ENCODE results near the gene H1-8. TPM values are rescaled to one million over a fixed set of nuclear protein-coding genes. Genes with fewer than 3 reads are reported as not detected.

Gene H1-8
- total RNA-seq, 1 experiment from 2014 or later: not detected

DNA sequence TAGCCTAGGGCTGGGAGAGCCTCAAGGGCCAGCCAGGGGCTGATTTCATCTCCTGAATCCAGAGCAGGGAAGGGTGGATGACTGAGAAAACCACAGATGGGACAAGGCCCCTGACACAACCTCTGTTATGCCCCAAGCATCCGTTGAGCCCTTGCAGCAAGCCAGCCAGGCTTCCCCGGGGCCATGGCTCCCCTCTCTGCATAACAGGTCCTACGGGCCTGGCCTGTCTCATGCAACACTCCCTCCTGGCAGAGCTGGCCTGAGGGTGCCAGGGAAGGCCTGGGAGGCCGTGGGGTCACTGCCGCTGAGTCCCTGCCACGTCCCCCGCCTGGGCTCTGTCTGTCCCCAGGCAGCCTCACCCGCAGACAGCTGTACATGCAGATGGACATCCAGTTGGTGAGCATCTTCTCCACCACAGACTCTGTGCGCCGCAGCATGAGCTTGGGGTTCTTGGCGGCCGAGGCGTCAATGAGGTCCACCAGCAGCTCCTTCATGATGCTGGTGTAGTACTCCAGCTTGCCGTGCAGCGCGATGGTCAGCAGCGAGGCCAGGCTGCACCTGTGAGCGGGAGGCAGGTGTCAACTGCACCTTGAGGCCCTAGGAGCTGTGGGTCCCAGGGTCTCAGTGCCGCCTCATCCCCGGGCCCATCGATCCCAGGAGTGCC, 22.1 kb downstream of the H1-8 start:
- no peak overlapping the region for H3K4me2 ChIP-seq (ENCODE audit: insufficient read depth, insufficient read length, low read length)
- no peak overlapping the region for H3K18ac ChIP-seq (ENCODE audit: insufficient read length, low read depth, low read length)
- no peaks in the 10 kb centered on the region for H3K4me1 ChIP-seq (ENCODE audit: insufficient read depth, low read length)
- no peak overlapping the region for H4K5ac ChIP-seq (ENCODE audit: insufficient read length, low read depth, low read length)
- H2BK12ac ChIP-seq (ENCODE audit: insufficient read length, low read depth, low read length): no peak overlapping the region
- H3K9ac ChIP-seq (ENCODE audit: extremely low read depth, insufficient read length, low read length): no peak overlapping the region
- peaks cover 0 to 8% (median 0%) of the 10 kb centered on the region in 3 experiments; a peak in 3 of 7 replicates for H3K36me3 Mint-ChIP-seq (ENCODE audit: insufficient read depth in 1 of 3, low read depth in 3 of 3)
- H3K23ac ChIP-seq (ENCODE audit: insufficient read length, low read depth, low read length): no peak overlapping the region
- TF ChIP-seq, protein P1, sequence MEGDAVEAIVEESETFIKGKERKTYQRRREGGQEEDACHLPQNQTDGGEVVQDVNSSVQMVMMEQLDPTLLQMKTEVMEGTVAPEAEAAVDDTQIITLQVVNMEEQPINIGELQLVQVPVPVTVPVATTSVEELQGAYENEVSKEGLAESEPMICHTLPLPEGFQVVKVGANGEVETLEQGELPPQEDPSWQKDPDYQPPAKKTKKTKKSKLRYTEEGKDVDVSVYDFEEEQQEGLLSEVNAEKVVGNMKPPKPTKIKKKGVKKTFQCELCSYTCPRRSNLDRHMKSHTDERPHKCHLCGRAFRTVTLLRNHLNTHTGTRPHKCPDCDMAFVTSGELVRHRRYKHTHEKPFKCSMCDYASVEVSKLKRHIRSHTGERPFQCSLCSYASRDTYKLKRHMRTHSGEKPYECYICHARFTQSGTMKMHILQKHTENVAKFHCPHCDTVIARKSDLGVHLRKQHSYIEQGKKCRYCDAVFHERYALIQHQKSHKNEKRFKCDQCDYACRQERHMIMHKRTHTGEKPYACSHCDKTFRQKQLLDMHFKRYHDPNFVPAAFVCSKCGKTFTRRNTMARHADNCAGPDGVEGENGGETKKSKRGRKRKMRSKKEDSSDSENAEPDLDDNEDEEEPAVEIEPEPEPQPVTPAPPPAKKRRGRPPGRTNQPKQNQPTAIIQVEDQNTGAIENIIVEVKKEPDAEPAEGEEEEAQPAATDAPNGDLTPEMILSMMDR (conservative IDR thresholded peaks at IDR 0.05): no peak
- no peak overlapping the region for H3K4ac ChIP-seq (ENCODE audit: low read depth, low read length)
- no peaks in the 10 kb centered on the region for H3K27me3 ChIP-seq (ENCODE audit: insufficient read depth, low read length)
- no peak overlapping the region for H2AK5ac ChIP-seq (ENCODE audit: insufficient read length, low read length)
- no peaks in the 10 kb centered on the region for H3K9me3 Mint-ChIP-seq
- no peak overlapping the region for H3K4me3 Mint-ChIP-seq
- H3K4me1 Mint-ChIP-seq: peaks cover 5 to 8% of the 10 kb centered on the region in 2 experiments
- peak overlapping the region; percentile 52 to 94 (median 85); a peak in 3 of 7 replicates for H3K27ac Mint-ChIP-seq
- no peaks in the 10 kb centered on the region for H3K79me1 ChIP-seq (ENCODE audit: insufficient read depth, low read depth, low read length, poor library complexity, severe bottlenecking)
- no peak overlapping the region for H2BK15ac ChIP-seq (ENCODE audit: low read depth, low read length)
- no peak overlapping the region for H4K8ac ChIP-seq (replicated peaks; ENCODE audit: insufficient read length, low read depth, low read length)
- no peak overlapping the region for H2AFZ ChIP-seq (ENCODE audit: low read length)
- WGBS (ENCODE audit: extremely low coverage, insufficient read length, low lambda C conversion rate): no CpG with 5 or more reads among the region's 21 CpGs
- H3K56ac ChIP-seq (ENCODE audit: insufficient read length, low read depth, low read length): no peak overlapping the region
- H2BK20ac ChIP-seq (ENCODE audit: low read depth, low read length, poor library complexity, severe bottlenecking): no peak overlapping the region
- H3T11ph ChIP-seq (ENCODE audit: low read length): no peak overlapping the region
- no peak overlapping the region for H3K27ac ChIP-seq (ENCODE audit: insufficient read length, low read depth, low read length)
- no peaks in the 10 kb centered on the region for H3K23me2 ChIP-seq (ENCODE audit: insufficient read length, low read depth, low read length, poor library complexity, severe bottlenecking)
- no peak overlapping the region for H2BK5ac ChIP-seq (ENCODE audit: insufficient read length, low read length)
- H4K91ac ChIP-seq (ENCODE audit: insufficient read length, low read depth, low read length): no peak overlapping the region
- H3K14ac ChIP-seq (ENCODE audit: insufficient read depth, low read length): no peak overlapping the region; the same call in 1 of the 2 replicates
- no peaks in the 10 kb centered on the region for H4K20me1 ChIP-seq (ENCODE audit: control insufficient read depth, insufficient read depth, insufficient read length)
- H2BK120ac ChIP-seq (ENCODE audit: low read depth, low read length, poor library complexity, severe bottlenecking): no peak overlapping the region
- H3K9me3 ChIP-seq (ENCODE audit: control insufficient read depth, low read depth, low read length): no peaks in the 10 kb centered on the region
- no peaks in the 10 kb centered on the region for H3K27me3 Mint-ChIP-seq (ENCODE audit: low read depth)
- DNase-seq: no peak
- H3K79me2 ChIP-seq (ENCODE audit: insufficient read depth, low read length): no peaks in the 10 kb centered on the region

All from H9 (cell line).